Measurements from ENCODE around the gene EVA1C.

DNA sequence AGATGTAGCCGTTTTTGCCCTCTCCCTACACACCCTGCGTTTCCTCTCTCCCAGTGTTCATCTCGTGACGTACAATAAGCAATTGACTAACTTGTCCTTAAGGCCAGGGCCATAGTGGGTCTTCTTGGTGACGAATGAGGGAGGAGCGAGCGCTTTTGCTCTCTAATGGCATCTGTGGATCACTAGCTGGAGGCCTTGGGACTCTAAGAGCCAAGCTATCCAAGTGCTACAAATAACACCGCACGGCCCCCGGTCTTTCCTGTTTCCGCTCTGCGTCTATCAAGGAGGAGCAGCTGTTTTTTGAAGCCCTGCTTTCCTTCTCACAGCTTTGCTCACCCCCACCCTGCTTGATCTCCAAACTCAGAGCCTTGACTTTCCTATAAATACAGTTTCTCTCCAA, 25.2 kb downstream of the EVA1C start:
- TF ChIP-seq, protein P1, sequence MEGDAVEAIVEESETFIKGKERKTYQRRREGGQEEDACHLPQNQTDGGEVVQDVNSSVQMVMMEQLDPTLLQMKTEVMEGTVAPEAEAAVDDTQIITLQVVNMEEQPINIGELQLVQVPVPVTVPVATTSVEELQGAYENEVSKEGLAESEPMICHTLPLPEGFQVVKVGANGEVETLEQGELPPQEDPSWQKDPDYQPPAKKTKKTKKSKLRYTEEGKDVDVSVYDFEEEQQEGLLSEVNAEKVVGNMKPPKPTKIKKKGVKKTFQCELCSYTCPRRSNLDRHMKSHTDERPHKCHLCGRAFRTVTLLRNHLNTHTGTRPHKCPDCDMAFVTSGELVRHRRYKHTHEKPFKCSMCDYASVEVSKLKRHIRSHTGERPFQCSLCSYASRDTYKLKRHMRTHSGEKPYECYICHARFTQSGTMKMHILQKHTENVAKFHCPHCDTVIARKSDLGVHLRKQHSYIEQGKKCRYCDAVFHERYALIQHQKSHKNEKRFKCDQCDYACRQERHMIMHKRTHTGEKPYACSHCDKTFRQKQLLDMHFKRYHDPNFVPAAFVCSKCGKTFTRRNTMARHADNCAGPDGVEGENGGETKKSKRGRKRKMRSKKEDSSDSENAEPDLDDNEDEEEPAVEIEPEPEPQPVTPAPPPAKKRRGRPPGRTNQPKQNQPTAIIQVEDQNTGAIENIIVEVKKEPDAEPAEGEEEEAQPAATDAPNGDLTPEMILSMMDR (conservative IDR thresholded peaks at IDR 0.05; ENCODE audit: low read depth in 2 of 2): no peak
- TF ChIP-seq POLR2AphosphoS5 (IDR thresholded peaks at IDR 0.05; ENCODE audit: low read depth) (no peak), EZH2 (IDR thresholded peaks at IDR 0.05; ENCODE audit: low read depth, unreplicated experiment) (no peak), CREB1 (CRISPR knock-in tag; IDR thresholded peaks at IDR 0.05; ENCODE audit: low read depth) (no peak), REST (IDR thresholded peaks at IDR 0.05; ENCODE audit: unreplicated experiment) (no peak), EZH2phosphoT487 (IDR thresholded peaks at IDR 0.05; ENCODE audit: unreplicated experiment) (no peak), JUNB (IDR thresholded peaks at IDR 0.05; ENCODE audit: unreplicated experiment) (no peak), ZNF114 (CRISPR knock-in tag; IDR thresholded peaks at IDR 0.05) (no peak)
- TF ChIP-seq, protein P2, sequence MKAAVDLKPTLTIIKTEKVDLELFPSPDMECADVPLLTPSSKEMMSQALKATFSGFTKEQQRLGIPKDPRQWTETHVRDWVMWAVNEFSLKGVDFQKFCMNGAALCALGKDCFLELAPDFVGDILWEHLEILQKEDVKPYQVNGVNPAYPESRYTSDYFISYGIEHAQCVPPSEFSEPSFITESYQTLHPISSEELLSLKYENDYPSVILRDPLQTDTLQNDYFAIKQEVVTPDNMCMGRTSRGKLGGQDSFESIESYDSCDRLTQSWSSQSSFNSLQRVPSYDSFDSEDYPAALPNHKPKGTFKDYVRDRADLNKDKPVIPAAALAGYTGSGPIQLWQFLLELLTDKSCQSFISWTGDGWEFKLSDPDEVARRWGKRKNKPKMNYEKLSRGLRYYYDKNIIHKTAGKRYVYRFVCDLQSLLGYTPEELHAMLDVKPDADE (IDR thresholded peaks at IDR 0.05): no peak
